ENCODE data around the gene KANSL1. TPM values are rescaled to one million over a fixed set of nuclear protein-coding genes. Genes with fewer than 3 reads are reported as not detected.

Gene KANSL1
- total and polyA plus RNA-seq, 9 of the 15 experiments (the other 6 are each of a cell fraction or from before 2014, with no cell fraction given) = 3.6 to 55.4 (median 31.8) TPM

- no TSS peak for BruUV-seq (replicated peaks)
- POLR2A ChIA-PET = interaction anchor here (0.6 to 2.4 kb wide), 3 partner anchors 9 to 56 kb away, joined by 3 to 9 read pairs (median 8); partner anchors contain the start of gene KANSL1
- no peak overlapping the region for H3K4me3 ChIP-seq
- H3K36me3 ChIP-seq (ENCODE audit: control insufficient read depth, insufficient read depth, low read length) = no peaks in the 10 kb centered on the region
- no peak overlapping the region for H3K4me2 ChIP-seq (ENCODE audit: insufficient read depth, low read length)
- CTCF ChIA-PET (ENCODE audit: low intra/inter-chr PET ratio) = no interaction called here
- ATAC-seq = no peak
- H3K9me3 ChIP-seq (replicated peaks; ENCODE audit: control insufficient read depth, insufficient read depth, low read depth, low read length) = no peaks in the 10 kb centered on the region
- intact Hi-C loops (cut with micrococcal nuclease) = no loop called here
- no peak for DNase-seq (ENCODE audit: extremely low read depth in 1 of 4, low spot score in 3 of 4)
- H3K27me3 ChIP-seq (ENCODE audit: control insufficient read depth in 2 of 2, insufficient read depth in 2 of 2, low read length in 2 of 2) = no peaks in the 10 kb centered on the region
- no peak overlapping the region for H2AFZ ChIP-seq (ENCODE audit: low read depth, low read length)
- no peak overlapping the region for H3K9ac ChIP-seq (ENCODE audit: insufficient read depth in 1 of 2, low read depth in 2 of 2, low read length in 2 of 2)
- no peak for TF ChIP-seq BRF1 (IDR thresholded peaks at IDR 0.05; ENCODE audit: borderline replicate concordance, extremely low read depth, insufficient read length)
- TF ChIP-seq ARID2 (IDR thresholded peaks at IDR 0.05) = no peak
- no peak for TF ChIP-seq ASH1L (IDR thresholded peaks at IDR 0.05; ENCODE audit: borderline replicate concordance, low read depth, partially characterized antibody)
- no peak for TF ChIP-seq ZNF318 (IDR thresholded peaks at IDR 0.05; ENCODE audit: borderline replicate concordance in 1 of 2, low read depth in 1 of 2)
- TF ChIP-seq POU5F1 (IDR thresholded peaks at IDR 0.05; ENCODE audit: borderline replicate concordance, low read depth, low read length, partially characterized antibody) = no peak
- TF ChIP-seq JUNB (CRISPR knock-in tag; conservative IDR thresholded peaks at IDR 0.05) = no peak
- TF ChIP-seq MTF1 (CRISPR knock-in tag; IDR thresholded peaks at IDR 0.05; ENCODE audit: borderline replicate concordance) = no peak
- TF ChIP-seq ZBTB7A (IDR thresholded peaks at IDR 0.05; ENCODE audit: borderline replicate concordance, control insufficient read depth, low read depth, low read length) = no peak
- no peak for TF ChIP-seq ZC3H11A (IDR thresholded peaks at IDR 0.05; ENCODE audit: low read depth, low read length)
- H3K4me1 ChIP-seq (replicated peaks in 1 of 2; ENCODE audit: control insufficient read depth in 2 of 2, insufficient read depth in 2 of 2, low read length in 2 of 2) = peaks cover 0 to 3% of the 10 kb centered on the region in 2 experiments; a peak in 2 of 5 replicates
- no peaks in the 10 kb centered on the region for H4K20me1 ChIP-seq (replicated peaks; ENCODE audit: control insufficient read depth, insufficient read depth, low read length)
- no peaks in the 10 kb centered on the region for H3K9me1 ChIP-seq (ENCODE audit: control insufficient read depth, insufficient read depth, low read length)
- FAIRE-seq = no peak
- in situ Hi-C loops (cut with MboI) = no loop called here
- peaks cover 69% of the 10 kb centered on the region for H3K79me2 ChIP-seq (ENCODE audit: control insufficient read depth, insufficient read depth, low read length)
- WGBS (ENCODE audit: insufficient coverage, low coverage, missing lambda C conversion rate) = 61% methylated on average over 3 of the region's 3 CpGs
- H3K27ac ChIP-seq (ENCODE audit: extremely low read depth, low read depth, low read length) = no peak overlapping the region
These were observed 8.3 kb upstream of the KANSL1 start for GRCh38 chr17:46201491-46201890.

All from K562 (cell line).